ENCODE results near the gene RBMS3.

Gene RBMS3

DNA sequence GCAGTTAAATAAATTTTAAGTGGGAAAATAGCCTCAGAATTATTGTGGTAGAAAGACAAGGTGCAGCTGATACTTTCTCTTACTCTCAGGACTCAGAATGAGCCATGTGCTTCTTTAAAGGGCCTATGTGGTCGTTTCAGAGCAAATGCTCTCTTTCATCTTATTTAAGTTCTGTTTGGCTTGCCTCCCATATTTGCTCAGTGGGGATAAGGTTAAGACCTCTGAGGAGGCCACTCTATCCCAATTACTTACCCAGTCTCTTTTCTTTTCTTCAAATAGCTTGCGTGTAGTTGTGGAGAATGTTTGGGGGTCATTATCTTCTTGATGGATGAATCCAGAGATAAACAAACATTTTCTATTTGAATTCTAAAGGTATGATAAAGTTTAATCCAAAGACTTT lies 221.9 kb downstream of the RBMS3 start:
- in situ Hi-C loops (cut with MboI; ENCODE audit: low pct_unique_long_range_greater_than_20kb, low sequenced_read_pairs, unreplicated experiment) = no loop called here
- no peak for DNase-seq (ENCODE audit: low spot score)
- TF ChIP-seq, protein P1, sequence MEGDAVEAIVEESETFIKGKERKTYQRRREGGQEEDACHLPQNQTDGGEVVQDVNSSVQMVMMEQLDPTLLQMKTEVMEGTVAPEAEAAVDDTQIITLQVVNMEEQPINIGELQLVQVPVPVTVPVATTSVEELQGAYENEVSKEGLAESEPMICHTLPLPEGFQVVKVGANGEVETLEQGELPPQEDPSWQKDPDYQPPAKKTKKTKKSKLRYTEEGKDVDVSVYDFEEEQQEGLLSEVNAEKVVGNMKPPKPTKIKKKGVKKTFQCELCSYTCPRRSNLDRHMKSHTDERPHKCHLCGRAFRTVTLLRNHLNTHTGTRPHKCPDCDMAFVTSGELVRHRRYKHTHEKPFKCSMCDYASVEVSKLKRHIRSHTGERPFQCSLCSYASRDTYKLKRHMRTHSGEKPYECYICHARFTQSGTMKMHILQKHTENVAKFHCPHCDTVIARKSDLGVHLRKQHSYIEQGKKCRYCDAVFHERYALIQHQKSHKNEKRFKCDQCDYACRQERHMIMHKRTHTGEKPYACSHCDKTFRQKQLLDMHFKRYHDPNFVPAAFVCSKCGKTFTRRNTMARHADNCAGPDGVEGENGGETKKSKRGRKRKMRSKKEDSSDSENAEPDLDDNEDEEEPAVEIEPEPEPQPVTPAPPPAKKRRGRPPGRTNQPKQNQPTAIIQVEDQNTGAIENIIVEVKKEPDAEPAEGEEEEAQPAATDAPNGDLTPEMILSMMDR (IDR thresholded peaks at IDR 0.05; ENCODE audit: extremely low read depth, insufficient read depth, missing control alignments) = no peak

DNA sequence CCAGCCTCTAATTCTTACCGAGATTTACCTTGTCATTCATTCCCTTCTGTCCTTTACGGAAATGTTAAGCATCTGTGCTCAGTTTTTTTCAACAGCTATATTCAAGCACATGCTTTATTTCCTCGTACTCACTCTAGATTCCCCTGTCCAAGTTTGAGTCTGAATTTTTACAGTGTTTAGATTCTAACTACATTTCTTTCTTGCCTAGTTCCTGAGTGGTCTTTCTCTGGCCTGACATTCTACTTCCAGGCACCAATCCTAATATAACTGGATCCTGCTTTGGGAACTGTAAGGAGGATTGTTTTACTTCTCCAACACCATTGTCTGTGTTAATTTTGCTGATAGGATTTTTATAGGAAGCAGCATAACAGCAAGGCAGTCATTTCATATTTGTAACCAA lies 222.4 kb downstream of the RBMS3 start:
- in situ Hi-C loops (cut with MboI; ENCODE audit: low pct_unique_long_range_greater_than_20kb, low sequenced_read_pairs, unreplicated experiment) = no loop called here
- TF ChIP-seq, protein P1 (IDR thresholded peaks at IDR 0.05; ENCODE audit: extremely low read depth, insufficient read depth, missing control alignments) = no peak
- no peak for DNase-seq (ENCODE audit: low spot score)

DNA sequence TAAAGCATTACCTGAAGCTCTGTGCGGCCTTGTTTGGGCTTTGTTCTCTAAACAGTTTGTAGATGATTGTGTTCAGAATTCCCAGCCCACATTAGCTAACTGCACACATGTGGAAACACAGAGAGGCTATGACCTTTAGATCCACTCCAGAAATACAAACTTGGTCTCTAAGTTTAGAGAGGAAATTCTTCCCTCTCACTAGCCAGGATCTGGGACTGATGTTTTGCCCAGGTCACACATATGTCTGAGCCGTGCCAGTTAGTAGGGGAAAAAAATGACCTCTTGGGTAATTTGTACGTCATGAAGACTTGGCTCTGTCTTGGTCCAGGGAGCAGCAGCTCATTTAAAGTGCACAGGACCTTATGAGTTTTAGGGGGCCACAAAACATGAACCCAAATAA lies 223.1 kb downstream of the RBMS3 start:
- in situ Hi-C loops (cut with MboI; ENCODE audit: low pct_unique_long_range_greater_than_20kb, low sequenced_read_pairs, unreplicated experiment) = no loop called here
- no peak for DNase-seq (ENCODE audit: low spot score)
- TF ChIP-seq, protein P1 (IDR thresholded peaks at IDR 0.05; ENCODE audit: extremely low read depth, insufficient read depth, missing control alignments) = no peak

DNA sequence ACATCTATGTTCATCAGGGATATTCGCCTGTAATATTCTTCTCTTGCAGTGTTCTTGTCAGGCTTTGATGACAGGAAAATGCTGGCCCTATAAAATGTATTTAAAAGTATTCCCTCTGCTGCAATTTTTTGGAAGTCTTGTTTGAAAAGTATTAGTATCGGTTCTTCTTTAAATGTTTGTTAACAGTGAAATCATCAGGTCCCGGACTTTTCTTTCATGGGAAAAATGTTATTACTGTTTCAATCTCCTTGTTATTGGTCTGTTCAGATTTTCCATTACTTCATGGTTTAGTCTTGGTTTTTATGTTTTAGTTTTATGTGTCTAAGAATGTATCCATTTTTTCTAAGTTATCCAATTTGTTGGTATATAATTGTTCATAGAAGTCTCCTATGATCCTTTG lies 225.6 kb downstream of the RBMS3 start:
- no peak for DNase-seq (ENCODE audit: low spot score)
- in situ Hi-C loops (cut with MboI; ENCODE audit: low pct_unique_long_range_greater_than_20kb, low sequenced_read_pairs, unreplicated experiment) = no loop called here

DNA sequence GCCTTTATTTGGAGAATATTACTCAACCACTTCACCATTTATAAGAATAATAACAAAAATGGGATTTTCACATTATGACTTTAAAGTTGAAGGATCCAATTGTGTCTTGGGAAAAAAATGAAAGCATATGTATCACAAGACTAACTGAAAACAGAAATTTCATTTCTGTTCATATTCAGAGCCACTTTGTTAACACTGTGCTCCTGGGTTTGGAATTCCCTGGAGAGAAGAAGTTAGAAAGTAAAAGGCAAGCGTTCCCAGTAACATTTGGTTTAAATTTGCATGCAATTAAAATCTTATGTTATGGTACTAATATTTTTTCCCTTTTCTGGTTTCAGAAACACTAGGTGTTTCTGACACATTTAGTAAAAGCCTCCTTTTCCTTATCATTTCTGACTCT lies 230.8 kb downstream of the RBMS3 start:
- in situ Hi-C loops (cut with MboI; ENCODE audit: low pct_unique_long_range_greater_than_20kb, low sequenced_read_pairs, unreplicated experiment) = no loop called here
- no peak for DNase-seq (ENCODE audit: low spot score)
- TF ChIP-seq, protein P1 (IDR thresholded peaks at IDR 0.05; ENCODE audit: extremely low read depth, insufficient read depth, missing control alignments) = no peak

More for the DNA sequence above, 225.6 kb downstream of the RBMS3 start:
- TF ChIP-seq, protein P1 (IDR thresholded peaks at IDR 0.05; ENCODE audit: extremely low read depth, insufficient read depth, missing control alignments) = no peak

DNA sequence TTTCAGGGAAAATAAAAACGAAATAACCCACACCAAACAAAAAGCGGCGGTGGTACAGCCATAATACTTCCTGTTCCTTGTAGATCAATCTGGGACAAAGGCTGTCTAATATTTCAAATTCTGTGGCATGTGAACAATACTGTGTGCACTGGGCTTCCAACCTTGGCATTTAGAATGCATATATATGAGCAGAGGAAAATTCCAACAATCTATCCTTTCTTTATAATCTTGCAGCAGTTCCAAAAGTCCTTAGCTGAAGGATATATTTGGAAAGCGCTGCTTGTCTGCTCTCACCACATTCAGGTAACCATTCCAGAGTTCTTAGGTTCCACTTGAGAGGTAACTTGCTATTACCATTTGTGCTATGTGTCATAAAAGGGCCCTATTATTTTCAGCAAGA lies 231.8 kb downstream of the RBMS3 start:
- TF ChIP-seq, protein P1 (IDR thresholded peaks at IDR 0.05; ENCODE audit: extremely low read depth, insufficient read depth, missing control alignments) = no peak
- no peak for DNase-seq (ENCODE audit: low spot score)
- in situ Hi-C loops (cut with MboI; ENCODE audit: low pct_unique_long_range_greater_than_20kb, low sequenced_read_pairs, unreplicated experiment) = no loop called here

DNA sequence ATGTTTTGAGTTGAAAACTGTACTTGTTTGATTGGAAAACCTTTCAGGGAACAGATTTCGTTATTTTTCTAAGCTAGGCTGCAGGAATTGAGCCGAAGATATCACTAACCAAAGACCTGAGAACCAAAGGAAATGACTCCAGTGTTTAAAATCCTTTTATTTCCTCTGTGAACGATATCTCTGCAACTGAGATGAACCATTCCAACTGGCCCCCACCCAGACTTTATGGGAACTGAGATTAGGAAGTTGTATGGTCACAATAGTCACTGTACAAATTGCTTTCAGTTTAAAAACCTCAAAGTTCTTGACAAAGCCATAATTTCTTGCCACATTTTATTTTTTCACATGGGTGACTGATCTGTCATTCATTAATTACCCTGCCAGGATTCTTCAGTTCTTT lies 232.4 kb downstream of the RBMS3 start:
- TF ChIP-seq, protein P1 (IDR thresholded peaks at IDR 0.05; ENCODE audit: extremely low read depth, insufficient read depth, missing control alignments) = no peak
- DNase-seq (ENCODE audit: low spot score) = no peak
- in situ Hi-C loops (cut with MboI; ENCODE audit: low pct_unique_long_range_greater_than_20kb, low sequenced_read_pairs, unreplicated experiment) = no loop called here
